Measurements from ENCODE around the gene UBXN2A.
A peak's percentile ranks its signal among the peaks of the same experiment; 100 is the strongest.

UBXN2A gene

DNA sequence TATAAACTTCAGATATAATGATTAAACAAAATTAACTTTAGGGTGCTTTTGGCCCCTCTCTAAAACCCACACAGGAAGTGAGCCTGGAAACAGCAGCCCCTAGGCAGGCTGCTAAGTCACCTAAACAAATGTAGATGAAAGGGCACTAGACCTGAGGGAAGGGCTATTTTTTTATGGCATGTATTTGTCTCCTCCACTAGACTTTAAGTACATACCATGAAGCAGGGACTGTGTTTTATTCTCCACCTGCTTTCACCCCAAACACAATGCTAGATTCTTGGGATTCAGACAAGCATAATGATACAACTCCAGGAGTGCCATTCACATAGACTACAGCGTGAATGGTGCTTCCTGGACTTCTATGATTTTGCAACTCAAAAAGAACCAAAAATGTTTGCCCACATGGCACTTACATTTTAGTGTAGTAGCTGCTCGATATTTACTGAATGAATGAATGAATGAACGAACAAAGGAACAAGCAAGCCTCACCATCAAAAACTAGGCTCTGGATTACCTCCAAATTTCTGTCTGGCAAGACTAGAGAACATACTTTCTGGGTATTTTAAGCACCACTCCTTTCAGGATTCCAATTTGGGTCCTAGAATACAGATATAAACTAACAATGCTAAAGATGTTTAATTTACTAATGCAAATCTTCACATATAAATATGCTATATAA is 23.4 kb upstream of the UBXN2A start:
- Histone ChIP-seq H3K27me3 (ENCODE audit: control insufficient read depth in 1 of 2, insufficient read depth in 2 of 2, low read length in 2 of 2) (no peaks in the 10 kb centered on the region), H3K27ac (ENCODE audit: low read depth, low read length) (no peak overlapping the region), H3K9me3 (ENCODE audit: low read length) (no peaks in the 10 kb centered on the region), H3K4me1 (ENCODE audit: insufficient read depth, low read length) (peaks cover 19% of the 10 kb centered on the region), H3K4me3 (ENCODE audit: low read depth in 1 of 2, low read length in 2 of 2) (no peak overlapping the region), H3K9ac (ENCODE audit: low read length) (no peak overlapping the region), H3K36me3 (ENCODE audit: insufficient read depth, low read length) (no peaks in the 10 kb centered on the region)

DNA sequence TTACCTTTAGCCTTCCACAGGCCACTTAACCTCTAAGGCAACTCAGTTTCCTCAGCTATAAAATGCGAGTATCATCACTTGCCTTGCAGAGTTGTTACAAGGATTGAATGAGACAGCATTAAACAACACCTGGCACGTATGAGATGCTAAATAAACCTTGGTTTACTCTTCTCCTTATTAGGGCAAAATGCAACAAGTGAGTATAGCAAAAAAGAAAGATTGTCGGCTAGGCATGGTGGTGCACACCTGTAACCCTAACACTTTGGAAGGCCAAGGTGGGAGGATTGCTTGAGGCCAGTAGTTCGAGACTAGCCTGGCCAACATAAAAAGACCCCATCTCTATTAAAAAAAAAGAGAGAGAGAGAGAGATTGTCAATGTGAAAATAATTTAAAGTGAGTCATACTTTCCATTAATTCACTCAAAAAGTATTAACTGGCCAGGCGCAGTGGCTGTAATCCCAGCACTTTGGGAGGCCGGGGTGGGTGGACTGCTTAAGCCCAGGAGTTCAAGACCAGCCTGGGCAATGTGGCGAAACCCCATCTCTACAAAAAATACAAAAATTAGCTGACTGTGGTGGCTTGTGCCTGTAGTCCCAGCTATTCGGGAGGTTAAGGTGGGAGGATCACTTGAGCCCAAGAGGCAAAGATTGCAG is 21.3 kb upstream of the UBXN2A start:
- H3K36me3 ChIP-seq (ENCODE audit: insufficient read depth, low read length): no peaks in the 10 kb centered on the region
- no peaks in the 10 kb centered on the region for H3K27me3 ChIP-seq (ENCODE audit: control insufficient read depth in 1 of 2, insufficient read depth in 2 of 2, low read length in 2 of 2)
- H3K9ac ChIP-seq (ENCODE audit: low read length): no peak overlapping the region
- peaks cover 19% of the 10 kb centered on the region for H3K4me1 ChIP-seq (ENCODE audit: insufficient read depth, low read length)
- no peaks in the 10 kb centered on the region for H3K9me3 ChIP-seq (ENCODE audit: low read length)
- H3K4me3 ChIP-seq (ENCODE audit: low read depth in 1 of 2, low read length in 2 of 2): no peak overlapping the region
- H3K27ac ChIP-seq (ENCODE audit: low read depth, low read length): no peak overlapping the region

DNA sequence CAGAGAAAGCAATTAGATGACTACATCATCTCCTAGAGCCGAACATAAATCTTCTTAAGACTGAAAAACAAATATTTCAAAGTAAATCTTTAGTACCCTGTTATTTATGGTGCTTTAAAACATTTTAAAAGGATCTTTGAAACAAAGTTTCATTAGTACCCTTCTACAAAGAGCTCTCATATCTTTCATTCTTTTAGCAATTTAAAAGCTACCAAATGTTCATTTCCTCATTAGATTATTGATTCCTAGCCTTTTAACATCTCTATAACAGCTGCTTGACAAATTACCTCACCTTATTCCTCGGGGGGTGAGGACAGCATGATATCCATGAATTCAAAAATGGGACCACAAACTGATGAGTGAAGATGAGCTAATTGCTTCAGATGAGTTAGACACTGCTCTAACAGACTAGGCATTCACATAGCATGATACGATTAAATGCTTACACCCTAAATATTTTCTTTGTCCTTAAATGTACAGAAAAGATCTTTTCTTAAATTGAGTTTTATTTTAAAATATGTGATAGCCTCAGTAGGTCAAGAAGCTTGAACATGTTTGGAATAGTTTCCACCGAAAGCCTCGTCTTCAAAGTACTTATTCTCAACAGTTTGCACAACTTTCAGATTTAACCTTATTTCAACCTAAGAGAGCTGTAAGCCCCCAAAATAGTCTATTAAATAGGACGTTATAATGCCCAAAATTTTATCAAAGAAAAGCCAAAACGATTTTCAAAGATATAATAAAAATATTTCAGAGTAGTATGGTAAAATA is 15.5 kb upstream of the UBXN2A start:
- peak overlapping the region; percentile 15 to 67 for H3K4me3 ChIP-seq (ENCODE audit: low read depth in 1 of 2, low read length in 2 of 2)

DNA sequence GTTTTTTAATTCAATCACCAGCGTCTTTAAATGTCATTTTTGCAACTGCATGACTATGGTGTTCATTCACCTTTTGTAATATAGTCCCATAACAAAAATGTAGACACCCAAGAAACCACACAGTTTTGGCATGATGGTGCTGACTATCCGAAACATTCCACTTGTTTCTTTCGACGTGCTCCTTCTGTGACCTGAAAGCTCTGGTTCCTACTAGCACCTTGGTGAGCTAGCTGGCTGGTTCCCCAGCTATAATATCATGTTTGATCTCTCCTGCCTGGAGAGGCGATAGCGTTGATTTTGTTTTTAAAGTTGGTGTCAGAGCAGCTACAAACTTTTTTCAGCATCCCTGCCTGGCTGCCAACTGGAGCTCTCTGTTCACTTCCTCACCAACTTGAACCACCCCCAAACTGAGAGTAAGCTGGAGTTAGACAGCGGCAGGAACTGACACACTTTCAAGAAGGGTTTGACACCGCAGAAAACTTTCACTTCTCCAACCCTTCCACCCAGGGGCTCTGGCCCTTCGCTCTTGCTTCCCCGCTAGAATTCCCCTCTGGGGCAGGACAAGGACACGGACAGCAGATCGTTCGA is 14.5 kb upstream of the UBXN2A start:
- H3K27ac ChIP-seq (ENCODE audit: low read depth, low read length): peak overlapping the region; percentile 94
- H3K27me3 ChIP-seq (ENCODE audit: control insufficient read depth in 1 of 2, insufficient read depth in 2 of 2, low read length in 2 of 2): no peaks in the 10 kb centered on the region
- no peaks in the 10 kb centered on the region for H3K9me3 ChIP-seq (ENCODE audit: low read length)
- peak overlapping the region; percentile 67 to 72 for H3K4me3 ChIP-seq (ENCODE audit: low read depth in 1 of 2, low read length in 2 of 2)
- H3K36me3 ChIP-seq (ENCODE audit: insufficient read depth, low read length): no peaks in the 10 kb centered on the region
- peaks cover 30% of the 10 kb centered on the region for H3K4me1 ChIP-seq (ENCODE audit: insufficient read depth, low read length)
- peak overlapping the region; percentile 72 for H3K9ac ChIP-seq (ENCODE audit: low read length)

More for the DNA sequence above, 15.5 kb upstream of the UBXN2A start:
- H3K27me3 ChIP-seq (ENCODE audit: control insufficient read depth in 1 of 2, insufficient read depth in 2 of 2, low read length in 2 of 2): no peaks in the 10 kb centered on the region
- no peaks in the 10 kb centered on the region for H3K9me3 ChIP-seq (ENCODE audit: low read length)
- H3K9ac ChIP-seq (ENCODE audit: low read length): peak overlapping the region; percentile 72
- H3K4me1 ChIP-seq (ENCODE audit: insufficient read depth, low read length): peaks cover 30% of the 10 kb centered on the region
- H3K27ac ChIP-seq (ENCODE audit: low read depth, low read length): no peak overlapping the region
- H3K36me3 ChIP-seq (ENCODE audit: insufficient read depth, low read length): no peaks in the 10 kb centered on the region

DNA sequence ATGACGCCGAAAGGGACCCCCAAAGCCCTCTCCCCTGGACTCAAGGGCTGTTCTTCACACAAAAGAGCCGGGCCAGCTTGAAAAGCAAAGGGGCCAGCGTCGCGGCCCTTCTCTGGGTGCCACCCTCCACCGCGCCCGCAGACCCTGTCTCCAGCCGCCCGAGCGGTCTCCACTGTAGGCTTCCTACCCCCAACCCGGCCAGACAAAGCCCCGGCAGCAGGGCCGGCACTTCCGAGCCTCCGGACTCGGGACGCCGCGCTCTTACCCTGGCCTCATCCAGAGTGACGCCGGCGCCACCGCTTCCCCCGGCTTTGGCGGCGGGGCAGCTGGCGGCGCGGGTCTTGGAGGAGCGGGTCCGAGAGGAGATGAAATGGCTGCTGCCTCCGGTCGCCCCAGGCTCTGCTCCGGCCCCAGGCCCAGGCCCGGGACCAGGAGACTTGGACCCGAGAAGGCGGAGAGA is 13.9 kb upstream of the UBXN2A start:
- Histone ChIP-seq H3K36me3 (ENCODE audit: insufficient read depth, low read length) (no peaks in the 10 kb centered on the region), H3K27ac (ENCODE audit: low read depth, low read length) (peak overlapping the region; percentile 94), H3K9ac (ENCODE audit: low read length) (peak overlapping the region; percentile 72)

DNA sequence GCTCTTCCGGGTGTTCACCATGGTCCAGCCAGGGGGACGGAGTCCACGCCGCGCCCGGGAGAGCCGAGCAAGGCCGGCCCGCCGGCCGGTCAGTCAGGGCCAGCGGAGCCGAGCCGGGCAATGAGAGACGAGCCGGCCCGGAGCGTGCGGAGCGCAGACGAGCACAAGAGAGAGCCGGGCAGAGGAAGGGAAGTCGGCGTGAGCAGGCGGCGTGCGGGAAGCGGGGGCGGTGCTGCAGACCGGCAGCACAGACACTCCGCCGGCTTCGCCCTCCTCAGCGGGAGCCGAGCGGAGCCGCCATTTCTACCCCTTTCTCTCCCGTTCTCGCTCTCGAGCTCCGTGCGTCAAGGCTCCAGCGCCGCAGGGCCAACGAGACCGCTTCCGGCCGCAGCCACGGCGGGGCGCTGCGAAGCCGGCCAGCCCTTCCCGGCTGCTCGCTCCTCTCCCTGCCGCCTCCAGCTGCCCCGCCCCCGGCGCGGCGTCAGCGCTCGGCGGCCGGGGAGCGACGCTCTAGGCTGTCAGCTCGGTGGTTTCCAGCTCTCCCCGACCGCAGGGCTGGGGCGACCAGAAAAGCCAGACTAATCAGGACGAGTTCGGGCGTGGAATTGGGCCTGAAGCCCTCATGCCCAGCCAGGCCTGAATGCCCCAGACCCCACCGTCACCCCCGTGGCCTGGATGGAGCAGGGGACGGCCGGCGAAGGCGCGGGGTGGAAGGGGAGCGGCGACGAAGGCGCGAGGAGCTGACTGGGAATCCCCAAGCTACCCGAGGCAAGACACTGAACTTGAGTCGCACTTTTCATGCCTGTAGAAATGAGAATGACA is 13.3 kb upstream of the UBXN2A start, which contains the start of gene ATAD2B:
Gene ATAD2B (minus strand): TSS at position 374 of the 822 bp plus-strand sequence. CDS start 353 bp downstream, at position 21.
- H3K4me1 ChIP-seq (ENCODE audit: insufficient read depth, low read length): peaks cover 23% of the 10 kb centered on the region
- H3K4me3 ChIP-seq (ENCODE audit: low read depth in 1 of 2, low read length in 2 of 2): peak within 1 kb of the TSS; percentile 67 to 72

More for the DNA sequence above, 13.9 kb upstream of the UBXN2A start:
- Histone ChIP-seq H3K4me3 (ENCODE audit: low read depth in 1 of 2, low read length in 2 of 2) (peak overlapping the region; percentile 67 to 72), H3K4me1 (ENCODE audit: insufficient read depth, low read length) (peaks cover 26% of the 10 kb centered on the region), H3K9me3 (ENCODE audit: low read length) (no peaks in the 10 kb centered on the region), H3K27me3 (ENCODE audit: control insufficient read depth in 1 of 2, insufficient read depth in 2 of 2, low read length in 2 of 2) (no peaks in the 10 kb centered on the region)

DNA sequence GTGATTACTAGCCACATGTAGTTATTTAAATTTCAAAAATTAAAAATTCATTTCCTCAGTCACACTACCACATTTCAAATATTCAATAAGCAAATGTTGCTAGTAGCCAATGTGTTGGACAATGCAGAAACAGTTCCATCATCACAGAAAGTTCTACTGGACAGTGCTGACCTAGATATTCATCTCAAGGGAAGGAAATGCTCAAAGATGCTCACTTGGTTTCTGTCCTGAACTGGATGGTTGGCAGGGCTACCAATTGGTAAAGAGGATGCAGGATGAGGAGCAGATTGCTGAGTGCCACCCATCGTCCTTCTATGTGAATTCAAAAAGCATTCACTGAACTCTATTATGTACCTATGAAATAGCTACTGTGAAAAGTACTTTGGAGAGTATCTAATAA is 6.0 kb upstream of the UBXN2A start:
- Histone ChIP-seq H3K9me3 (ENCODE audit: low read length) (no peaks in the 10 kb centered on the region), H3K36me3 (ENCODE audit: insufficient read depth, low read length) (no peaks in the 10 kb centered on the region), H3K4me3 (ENCODE audit: low read depth in 1 of 2, low read length in 2 of 2) (no peak overlapping the region), H3K9ac (ENCODE audit: low read length) (no peak overlapping the region), H3K4me1 (ENCODE audit: insufficient read depth, low read length) (peaks cover 5% of the 10 kb centered on the region), H3K27ac (ENCODE audit: low read depth, low read length) (no peak overlapping the region), H3K27me3 (ENCODE audit: control insufficient read depth in 1 of 2, insufficient read depth in 2 of 2, low read length in 2 of 2) (no peaks in the 10 kb centered on the region)

More for the DNA sequence above, 13.3 kb upstream of the UBXN2A start, which contains the start of gene ATAD2B:
- no peaks in the 10 kb centered on the region for H3K36me3 ChIP-seq (ENCODE audit: insufficient read depth, low read length)
- no peaks in the 10 kb centered on the region for H3K9me3 ChIP-seq (ENCODE audit: low read length)
- peak within 1 kb of the TSS; percentile 94 for H3K27ac ChIP-seq (ENCODE audit: low read depth, low read length)
- peak within 1 kb of the TSS; percentile 89 for H3K9ac ChIP-seq (ENCODE audit: low read length)
- no peaks in the 10 kb centered on the region for H3K27me3 ChIP-seq (ENCODE audit: control insufficient read depth in 1 of 2, insufficient read depth in 2 of 2, low read length in 2 of 2)

DNA sequence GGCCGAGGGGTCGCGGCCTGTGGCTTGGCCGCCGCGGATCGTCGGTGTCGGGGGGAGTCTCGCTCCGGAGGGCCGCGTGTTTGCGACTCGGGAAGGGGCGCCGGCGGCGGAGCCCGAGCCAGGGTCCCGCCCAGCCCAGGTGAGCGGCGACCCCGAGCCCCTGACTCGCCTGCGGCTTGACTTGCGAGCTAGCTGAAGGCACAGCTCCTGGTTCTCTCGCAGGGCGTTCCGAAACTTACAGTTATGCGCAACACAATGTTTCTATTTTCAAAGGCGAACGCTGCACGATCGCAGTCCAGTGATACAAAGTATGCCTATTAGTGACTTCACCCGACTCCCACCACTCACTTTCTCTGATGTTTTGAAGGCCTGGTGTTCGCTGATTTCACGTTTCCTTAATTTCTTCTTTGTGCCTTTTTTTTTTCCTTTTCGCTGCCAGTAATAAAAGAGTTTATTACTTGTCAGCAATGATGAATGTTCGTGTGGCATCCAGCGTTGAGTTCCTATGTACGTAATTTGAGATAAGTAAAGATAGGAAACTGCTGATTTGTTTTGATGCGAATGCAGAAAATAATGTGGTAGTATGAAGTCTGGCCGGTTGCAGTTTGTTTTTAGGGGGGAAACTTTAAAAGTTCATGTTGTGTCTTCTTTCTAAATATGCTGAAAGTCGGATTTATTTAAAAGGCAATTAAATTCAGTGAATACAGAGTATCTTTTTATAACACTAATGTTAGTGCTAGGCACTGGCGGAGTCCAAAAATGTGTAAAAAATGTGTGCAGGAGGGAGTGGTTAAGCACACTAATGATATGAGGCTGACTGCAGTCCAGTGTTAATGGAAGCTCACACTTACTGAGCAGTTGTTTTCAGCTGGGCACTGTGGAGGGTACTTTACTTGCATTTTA is 706 bp downstream of the UBXN2A start:
- Histone ChIP-seq H3K4me1 (ENCODE audit: insufficient read depth, low read length) (peaks cover 20% of the 10 kb centered on the region), H3K9ac (ENCODE audit: low read length) (peak overlapping the region; percentile 79), H3K36me3 (ENCODE audit: insufficient read depth, low read length) (no peaks in the 10 kb centered on the region), H3K9me3 (ENCODE audit: low read length) (no peaks in the 10 kb centered on the region), H3K27me3 (ENCODE audit: control insufficient read depth in 1 of 2, insufficient read depth in 2 of 2, low read length in 2 of 2) (no peaks in the 10 kb centered on the region), H3K4me3 (ENCODE audit: low read depth in 1 of 2, low read length in 2 of 2) (peak overlapping the region; percentile 74 to 85), H3K27ac (ENCODE audit: low read depth, low read length) (peak overlapping the region; percentile 72)

DNA sequence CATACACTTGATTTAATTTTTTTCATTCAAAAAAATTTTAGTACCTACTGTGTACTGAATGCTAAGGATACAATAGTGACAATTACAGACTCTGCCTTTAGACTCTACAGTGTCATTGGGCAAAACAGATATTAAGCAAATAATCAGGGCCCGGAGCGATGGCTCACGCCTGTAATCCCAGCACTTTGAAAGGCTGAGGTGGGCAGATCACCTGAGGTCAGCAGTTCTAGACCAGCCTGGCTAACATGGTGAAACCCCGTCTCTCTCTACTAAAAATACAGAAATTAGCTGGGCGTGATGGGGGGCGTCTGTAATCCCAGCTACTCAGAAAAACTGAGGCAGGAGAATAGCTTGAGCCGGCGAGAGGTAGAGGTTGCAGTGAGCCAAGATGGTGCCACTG is 1.4 kb downstream of the UBXN2A start:
- Histone ChIP-seq H3K4me1 (ENCODE audit: insufficient read depth, low read length) (peaks cover 20% of the 10 kb centered on the region), H3K27ac (ENCODE audit: low read depth, low read length) (no peak overlapping the region)

DNA sequence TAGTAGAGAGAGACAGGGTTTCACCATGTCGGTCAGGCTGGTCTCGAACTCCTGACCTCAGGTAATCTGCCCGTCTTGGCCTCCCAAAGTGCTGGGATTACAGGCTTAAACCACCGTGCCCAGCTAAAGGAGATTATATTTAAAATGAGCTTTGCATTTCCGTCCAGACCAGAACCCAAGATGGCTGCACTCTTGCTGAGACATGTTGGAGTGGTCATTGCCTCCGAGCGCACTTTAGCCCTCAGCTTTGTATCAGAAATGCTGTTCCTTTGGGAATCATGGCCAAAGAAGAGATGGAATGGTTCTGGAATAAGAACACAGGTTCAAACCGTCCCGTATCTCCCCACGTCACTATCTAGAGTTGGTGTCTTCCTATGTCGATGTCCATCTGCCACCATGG is 3.4 kb downstream of the UBXN2A start:
- no peaks in the 10 kb centered on the region for H3K27me3 ChIP-seq (ENCODE audit: control insufficient read depth in 1 of 2, insufficient read depth in 2 of 2, low read length in 2 of 2)
- H3K9ac ChIP-seq (ENCODE audit: low read length): no peak overlapping the region
- no peaks in the 10 kb centered on the region for H3K9me3 ChIP-seq (ENCODE audit: low read length)
- no peak overlapping the region for H3K27ac ChIP-seq (ENCODE audit: low read depth, low read length)
- no peak overlapping the region for H3K4me3 ChIP-seq (ENCODE audit: low read depth in 1 of 2, low read length in 2 of 2)
- H3K4me1 ChIP-seq (ENCODE audit: insufficient read depth, low read length): peaks cover 20% of the 10 kb centered on the region
- H3K36me3 ChIP-seq (ENCODE audit: insufficient read depth, low read length): no peaks in the 10 kb centered on the region

More for the DNA sequence above, 1.4 kb downstream of the UBXN2A start:
- no peaks in the 10 kb centered on the region for H3K27me3 ChIP-seq (ENCODE audit: control insufficient read depth in 1 of 2, insufficient read depth in 2 of 2, low read length in 2 of 2)
- no peaks in the 10 kb centered on the region for H3K36me3 ChIP-seq (ENCODE audit: insufficient read depth, low read length)
- no peak overlapping the region for H3K9ac ChIP-seq (ENCODE audit: low read length)
- H3K4me3 ChIP-seq (ENCODE audit: low read depth in 1 of 2, low read length in 2 of 2): no peak overlapping the region
- no peaks in the 10 kb centered on the region for H3K9me3 ChIP-seq (ENCODE audit: low read length)
